SIG-M5 treated with dmso at 0.1 percent for 504 hours (cell line): ENCODE data around the gene ARHGEF7.

Experiments
- DNase-seq: peaks from one replicate; lab custom pipeline; 2025; ENCODE audit not compliant: unreplicated experiment; lab: John Stamatoyannopoulos, UW

The ARHGEF7 gene

DNA sequence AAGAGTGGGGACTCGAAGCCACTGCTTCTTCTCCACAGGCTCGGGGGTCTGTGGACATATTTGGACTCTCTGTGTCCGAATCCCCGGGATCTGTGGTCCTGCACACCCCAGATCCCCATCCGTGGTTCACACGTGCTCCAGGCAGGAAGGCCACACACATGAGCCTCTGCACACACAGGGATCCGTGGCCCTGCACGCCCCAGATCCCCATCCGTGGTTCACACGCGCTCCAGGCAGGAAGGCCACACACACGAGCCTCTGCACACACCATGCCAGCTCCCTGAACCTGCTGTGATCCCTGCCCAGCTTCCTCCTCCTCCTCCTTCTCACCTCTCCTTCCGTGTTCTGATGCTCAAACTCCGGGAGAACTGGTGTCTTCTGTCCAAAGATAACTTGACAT, 208.4 kb downstream of the ARHGEF7 start:
- DNase-seq, result no peak

DNA sequence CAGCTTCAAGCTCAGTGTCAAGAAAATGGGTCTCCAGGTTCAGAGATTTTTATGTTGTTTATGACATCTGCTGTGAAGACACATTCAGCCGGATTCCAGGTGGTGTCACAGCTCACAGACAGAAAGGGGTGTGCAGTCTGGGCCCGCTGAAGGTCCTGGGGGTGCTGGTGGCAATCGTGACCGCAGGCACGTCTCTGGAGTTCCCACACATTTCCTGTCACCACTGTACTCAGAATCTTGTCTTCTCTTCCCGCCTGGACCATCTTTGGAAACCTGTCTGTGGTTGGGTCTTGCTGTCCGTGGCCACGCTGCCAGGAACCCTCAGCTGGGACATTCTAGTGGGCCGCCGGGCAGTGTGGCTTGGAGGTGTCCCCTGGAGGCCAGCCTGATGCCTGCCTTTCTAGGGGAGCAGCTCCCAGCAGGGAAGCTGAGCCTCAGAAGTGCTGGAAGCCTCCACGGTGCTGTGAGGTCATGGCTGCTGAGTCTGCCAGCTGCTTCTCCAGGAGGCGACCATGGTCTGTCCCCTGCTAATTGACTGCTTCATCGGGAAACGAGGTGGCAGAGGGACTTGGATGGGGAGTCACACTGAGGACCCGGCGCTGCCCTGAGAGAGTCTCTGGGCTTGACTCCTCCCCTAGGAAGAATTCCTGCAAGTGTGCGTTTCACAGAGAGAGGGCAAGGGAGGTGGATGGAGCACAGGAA, 209.0 kb downstream of the ARHGEF7 start:
- no peak for DNase-seq

DNA sequence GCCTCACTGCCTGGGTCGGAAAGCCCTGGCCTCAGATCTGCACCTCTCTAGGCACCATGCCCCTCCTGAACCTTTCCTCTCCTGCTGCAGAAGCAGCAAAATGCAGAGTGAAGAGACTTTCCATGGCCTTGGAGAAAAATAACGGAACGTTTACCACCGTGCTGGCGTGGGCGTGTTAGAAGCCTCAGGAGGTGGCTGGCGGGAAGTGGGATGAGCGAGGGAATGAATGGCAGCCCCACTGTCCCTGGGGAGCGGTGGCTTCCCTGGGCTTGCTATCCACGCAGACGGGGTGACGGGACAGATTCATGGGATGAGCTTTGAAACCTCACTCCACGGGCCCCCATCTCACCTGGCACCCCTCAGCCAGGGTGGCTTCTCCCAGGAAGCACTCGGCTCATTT, 209.6 kb downstream of the ARHGEF7 start:
- DNase-seq, result no peak

DNA sequence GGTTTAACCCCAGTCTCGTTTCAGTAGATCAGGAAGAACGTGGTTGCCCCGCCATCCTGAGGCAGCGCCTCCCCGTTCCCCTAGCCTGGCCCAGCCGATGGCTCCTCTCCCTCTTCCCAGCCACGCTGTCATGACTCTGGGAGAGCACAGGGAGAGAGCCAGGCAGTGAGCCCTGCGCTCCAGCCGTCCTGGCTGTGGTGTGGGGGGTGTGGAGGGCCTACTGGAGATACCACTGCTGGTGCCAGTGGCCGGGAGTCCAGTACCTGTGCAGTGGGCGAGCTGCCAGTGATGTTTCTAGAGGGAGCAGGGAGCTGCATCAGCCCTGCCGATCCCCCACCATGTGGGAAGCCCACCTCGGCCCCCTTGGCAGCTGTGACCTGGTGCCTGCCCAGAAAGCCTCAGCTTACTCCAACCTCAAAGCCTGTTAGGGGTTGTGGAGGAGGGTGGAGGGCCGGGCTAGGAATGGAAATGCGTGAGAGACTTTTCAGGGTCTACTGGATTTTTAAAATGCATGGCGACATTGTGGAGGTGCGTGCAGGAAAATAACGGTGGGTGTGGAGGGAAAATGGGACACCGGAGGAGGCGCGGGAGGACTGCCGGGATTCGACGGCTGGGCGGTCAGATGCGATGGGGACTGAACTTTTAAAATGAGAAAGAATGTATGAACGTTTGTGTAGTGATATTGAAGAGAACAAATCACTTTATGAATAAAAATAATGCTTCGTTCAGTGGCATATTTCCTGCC, 210.2 kb downstream of the ARHGEF7 start:
- DNase-seq, result no peak

DNA sequence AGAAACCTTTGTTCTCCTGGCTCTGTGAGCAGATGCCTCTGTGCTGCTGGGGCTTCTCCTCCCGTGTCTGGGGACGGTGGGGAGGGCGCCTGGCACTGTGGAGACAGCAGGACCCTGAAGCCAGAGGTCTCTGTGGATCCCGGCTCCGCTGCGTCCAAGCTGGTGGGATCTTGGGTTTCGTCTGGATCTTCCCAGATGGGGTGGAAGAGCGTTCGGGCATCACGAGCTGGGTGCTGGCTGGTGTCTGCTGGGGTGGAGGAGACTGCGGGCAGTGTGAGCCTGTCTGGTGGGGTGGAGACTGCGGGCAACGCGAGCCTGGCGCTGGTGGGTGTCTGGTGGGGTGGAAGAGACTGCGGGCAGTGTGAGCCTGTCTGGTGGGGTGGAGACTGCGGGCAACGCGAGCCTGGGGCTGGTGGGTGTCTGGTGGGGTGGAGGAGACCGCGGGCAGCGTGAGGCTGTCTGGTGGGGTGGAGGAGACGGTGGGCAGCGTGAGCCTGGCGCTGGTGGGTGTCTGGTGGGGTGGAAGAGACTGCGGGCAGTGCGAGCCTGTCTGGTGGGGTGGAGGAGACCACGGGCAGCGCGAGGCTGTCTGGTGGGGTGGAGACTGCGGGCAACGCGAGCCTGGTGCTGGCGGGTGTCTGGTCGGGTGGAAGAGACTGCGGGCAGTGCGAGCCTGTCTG, 211.0 kb downstream of the ARHGEF7 start:
- DNase-seq, result no peak

DNA sequence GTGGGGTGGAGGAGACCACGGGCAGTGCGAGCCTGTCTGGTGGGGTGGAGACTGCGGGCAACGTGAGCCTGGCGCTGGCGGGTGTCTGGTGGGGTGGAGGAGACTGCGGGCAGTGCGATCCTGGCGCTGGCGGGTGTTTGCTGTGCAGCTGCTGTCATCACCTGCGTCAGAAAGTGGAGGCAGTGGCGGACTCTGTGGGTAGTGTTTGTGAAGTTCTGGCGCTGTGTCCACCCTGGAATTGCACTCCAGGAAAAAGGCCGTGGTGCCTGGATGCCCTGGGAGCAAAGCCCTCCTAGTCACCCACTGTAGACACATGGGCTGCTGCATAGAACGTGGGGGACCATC, 211.5 kb downstream of the ARHGEF7 start:
- no peak for DNase-seq

DNA sequence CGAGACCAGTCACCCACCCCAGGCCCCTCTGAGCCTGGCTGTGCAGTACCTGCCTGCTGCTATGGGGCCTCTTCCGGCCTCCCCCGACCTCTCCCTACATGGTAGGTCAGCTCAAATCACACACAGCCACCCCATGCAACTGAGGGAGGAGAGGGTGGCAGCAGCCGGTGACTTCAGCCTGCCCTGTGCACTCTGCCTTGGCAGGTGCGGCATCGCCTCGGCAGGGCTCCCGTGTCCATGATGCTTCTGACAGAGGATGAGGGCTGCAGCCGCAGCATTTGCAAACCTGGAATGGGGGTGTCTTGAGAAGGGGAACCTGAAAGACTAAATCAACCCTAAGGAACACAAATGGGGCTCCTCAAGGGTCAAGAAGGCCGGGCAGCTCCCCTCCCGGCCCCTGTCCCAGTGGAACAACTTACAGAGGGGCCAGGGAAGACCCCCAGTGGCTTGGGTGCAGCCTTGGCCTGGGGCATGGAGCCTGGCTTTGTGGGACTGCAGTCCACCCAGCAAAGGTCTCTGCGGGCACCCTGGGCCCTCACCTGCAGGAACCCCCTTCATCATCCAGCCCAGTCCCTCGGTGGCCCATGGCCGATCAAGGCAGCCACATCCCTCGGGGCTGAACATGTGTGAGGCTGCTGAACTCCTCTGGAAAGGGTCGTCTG, 212.0 kb downstream of the ARHGEF7 start:
- no peak for DNase-seq

DNA sequence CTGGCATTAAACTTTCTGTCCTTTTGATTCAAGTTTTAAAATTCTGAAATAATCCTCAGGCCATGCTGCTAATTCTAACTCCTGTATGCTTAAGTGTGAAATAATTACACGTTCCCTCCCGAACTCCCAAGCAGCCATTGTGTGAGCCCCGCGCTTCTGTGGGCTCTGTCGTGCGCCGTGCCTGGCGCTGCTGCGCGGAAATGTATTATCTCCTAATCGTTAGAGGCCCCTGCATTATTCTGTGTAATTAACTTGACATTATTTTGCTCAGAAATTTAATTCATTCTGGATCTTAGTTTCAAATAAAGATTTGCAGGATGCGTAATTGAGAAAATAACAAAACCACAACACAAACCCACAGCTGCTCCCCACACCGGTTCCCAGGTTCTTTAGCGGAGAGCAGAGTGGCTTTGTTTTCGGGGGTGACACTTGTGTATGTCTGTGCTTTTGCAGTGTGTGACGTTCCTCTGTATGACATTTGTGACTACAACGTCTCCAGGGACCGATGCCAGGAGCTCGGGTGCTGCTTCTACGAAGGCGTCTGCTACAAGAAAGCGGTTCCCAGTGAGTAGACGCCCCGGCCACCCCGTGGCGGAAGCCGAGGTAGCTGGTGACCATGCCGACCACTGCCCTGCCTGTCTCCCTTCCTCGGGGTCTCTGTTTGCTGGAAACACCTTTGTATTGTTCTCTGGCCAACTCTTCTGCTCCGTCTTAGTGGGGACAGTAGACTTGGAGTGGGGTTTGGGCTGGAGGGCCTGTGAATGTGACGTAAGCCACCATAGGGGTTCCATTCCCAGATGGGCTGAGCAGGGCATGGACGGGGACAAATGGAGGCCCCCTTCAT, 212.8 kb downstream of the ARHGEF7 start:
- no peak for DNase-seq

DNA sequence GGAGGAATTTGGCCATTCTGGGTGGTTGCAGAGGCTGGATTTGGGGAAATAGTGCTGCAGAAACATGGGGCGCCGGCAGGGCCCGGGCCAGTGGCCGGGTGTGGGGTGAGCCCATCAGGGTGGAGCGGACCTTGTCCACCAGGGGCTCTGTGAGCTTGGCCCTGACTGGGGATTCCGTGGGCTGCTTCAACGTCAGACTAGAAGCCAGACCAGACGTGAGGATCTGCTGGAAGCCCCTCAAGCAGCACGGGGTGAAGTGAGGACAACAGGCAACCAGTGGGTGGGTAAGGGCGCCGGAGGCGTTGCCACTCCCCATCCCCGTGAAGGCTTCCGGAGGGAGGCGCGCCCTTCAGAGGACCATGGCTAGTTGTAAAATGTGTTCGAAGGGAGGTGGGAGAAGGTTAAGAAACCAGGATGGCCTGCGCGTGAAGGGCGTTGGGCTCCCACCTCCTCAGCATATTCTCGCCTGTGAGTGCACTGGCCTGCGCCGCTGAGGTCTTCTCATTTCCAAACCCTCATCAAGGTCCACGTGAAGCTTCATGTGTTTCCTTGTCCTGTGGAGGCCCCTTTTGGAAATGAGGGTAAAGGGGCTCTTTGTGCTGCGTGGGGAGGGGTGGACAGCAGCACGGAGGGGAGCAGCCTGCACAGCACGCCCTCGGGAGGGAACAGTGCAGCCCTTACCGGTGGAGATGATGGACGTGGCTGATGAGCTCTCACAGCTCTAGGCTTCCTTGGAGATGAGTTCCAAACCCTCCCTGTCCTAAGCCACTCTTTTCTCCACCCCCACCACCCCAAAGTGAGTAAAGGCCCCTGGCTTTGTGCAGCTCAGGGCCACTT, 213.7 kb downstream of the ARHGEF7 start:
- DNase-seq, result no peak

DNA sequence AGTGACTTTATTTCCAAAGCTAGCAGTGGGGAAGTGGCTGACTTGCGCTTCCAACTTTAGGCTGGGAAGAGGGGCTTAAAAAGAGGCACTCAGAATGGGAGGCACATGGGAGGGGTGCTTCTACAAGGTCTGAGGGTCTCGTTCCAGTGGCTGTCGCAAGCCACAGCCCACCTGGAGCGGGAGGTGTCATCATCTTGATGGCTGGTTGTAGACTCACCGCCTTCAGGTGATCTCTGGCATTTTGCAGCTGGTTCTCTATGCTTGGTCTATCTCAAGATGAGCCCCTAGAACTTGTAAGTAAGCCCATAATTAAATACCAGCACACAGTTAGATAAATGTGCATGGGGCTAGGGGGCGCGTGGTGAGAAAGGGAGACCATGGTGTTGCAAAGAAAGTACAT, 214.5 kb downstream of the ARHGEF7 start:
- DNase-seq, result no peak

DNA sequence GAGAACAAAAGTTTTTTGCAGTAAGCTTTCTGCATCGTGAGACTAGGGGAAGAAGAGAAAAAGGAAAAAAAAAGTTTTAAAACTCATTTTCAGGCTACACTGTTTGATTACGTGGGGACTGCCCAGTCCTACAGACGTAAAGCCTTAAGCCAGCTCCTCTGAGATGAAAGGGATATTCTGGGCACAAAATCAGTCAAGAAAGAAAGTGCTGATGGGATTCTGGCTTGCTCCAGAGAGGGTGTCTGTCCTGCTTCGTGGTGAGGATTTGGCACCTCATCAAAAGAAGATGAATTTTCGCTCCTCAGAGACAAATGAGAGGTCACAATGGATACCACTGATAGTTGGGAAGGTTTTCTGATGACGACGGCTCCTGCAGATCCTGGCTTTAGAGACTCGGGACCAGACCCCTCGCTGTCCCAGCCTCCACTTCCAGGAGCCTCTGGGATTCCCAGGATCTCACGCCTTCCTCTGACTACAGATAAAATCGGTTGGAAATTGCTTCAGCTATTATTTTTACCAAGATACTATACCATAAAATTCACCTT, 215.0 kb downstream of the ARHGEF7 start:
- DNase-seq, result no peak

DNA sequence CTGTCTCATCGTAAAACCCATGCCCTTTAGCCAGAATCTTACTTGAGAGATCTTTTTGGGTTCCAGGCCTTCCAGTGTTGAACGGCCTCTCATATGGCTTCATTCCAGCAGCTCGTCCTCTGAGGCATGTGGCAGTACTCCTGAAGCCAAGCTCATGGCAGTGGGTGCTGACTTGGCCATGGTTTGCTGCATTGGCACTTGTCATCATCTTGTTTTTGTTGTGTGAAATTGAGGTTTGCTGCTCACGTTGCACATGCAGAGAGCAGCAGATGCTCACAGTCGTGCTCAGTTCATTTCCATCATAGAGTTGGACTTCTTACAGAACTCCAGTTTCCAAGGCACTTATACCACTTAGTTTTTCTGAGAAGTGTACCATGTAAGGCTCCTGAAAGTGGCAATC, 220.2 kb downstream of the ARHGEF7 start:
- no peak for DNase-seq

DNA sequence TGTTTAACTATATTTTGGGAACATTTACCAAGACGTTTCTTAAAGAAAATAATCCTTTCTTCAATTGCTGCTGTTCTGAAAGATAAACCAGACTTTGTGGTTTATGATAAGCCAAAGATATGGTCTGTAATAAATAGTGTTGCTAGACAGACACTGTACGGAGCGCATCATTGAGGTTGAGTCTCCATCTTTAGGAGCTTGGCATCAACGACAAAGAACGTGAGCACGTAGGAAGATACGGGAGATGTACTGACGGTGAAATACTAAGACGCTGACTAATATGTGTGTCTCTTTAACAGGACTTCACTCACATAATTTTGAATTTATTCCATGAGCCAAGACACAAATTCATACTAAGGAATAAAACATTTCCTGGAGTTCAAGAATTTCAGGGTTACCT, 221.6 kb downstream of the ARHGEF7 start:
- DNase-seq, result no peak

DNA sequence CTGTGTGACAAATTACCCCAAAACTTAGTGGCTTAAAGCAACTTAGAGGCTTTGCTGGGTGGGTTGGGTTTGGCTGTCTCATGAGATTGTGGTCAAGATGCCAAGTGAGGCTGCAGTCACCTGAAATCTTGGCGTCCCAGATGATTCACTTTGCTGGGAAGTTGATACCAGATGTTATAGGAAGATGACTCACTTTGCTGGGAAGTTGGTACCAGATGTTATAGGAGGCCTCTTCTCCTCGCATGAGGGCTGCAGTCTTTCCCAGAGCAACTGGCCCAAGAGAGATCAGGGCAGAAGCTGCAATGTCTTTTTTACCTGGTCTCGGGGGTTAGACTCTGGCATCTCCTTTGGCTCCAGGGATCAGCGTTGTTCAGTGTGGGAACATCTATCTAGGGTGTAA, 222.1 kb downstream of the ARHGEF7 start:
- DNase-seq, result no peak

DNA sequence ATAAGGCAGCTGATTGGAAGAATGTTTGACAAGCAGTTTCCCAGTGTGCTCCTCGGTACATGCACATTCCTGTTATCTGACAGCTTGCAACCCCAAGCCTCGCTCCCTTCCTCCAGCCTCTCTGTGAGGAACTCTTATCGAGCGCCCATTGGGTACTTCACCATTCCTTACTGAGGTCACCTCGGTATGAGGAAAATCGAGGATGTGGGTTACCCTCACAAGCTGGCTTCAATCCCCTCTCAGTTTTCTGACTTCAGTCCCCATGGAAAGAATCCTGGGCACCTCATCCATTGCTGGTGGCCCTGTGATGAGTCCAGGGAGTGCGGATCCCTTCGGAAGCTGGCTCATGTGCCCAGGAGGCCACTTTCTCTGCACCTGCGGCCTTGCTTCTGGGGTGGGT, 222.6 kb downstream of the ARHGEF7 start:
- no peak for DNase-seq

DNA sequence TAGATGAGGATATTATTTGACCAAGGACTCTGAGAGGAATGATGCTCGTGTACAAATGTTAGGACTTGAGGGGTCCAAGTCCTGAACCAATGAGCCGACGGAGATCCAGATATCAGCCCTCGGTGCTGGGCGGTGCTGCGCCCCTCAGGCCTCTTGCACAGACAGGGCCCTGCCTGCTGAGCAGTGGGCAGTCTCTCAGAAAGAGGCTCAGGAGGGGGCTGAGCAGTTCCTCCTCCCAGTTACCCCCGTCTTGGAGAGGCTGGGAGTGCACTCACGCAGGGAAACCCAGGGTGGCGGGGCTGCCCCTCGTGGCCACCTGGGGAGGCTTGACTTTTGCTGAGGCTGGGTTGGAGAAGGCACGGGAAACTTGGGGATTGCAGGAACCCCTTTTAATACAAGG, 223.7 kb downstream of the ARHGEF7 start:
- no peak for DNase-seq

DNA sequence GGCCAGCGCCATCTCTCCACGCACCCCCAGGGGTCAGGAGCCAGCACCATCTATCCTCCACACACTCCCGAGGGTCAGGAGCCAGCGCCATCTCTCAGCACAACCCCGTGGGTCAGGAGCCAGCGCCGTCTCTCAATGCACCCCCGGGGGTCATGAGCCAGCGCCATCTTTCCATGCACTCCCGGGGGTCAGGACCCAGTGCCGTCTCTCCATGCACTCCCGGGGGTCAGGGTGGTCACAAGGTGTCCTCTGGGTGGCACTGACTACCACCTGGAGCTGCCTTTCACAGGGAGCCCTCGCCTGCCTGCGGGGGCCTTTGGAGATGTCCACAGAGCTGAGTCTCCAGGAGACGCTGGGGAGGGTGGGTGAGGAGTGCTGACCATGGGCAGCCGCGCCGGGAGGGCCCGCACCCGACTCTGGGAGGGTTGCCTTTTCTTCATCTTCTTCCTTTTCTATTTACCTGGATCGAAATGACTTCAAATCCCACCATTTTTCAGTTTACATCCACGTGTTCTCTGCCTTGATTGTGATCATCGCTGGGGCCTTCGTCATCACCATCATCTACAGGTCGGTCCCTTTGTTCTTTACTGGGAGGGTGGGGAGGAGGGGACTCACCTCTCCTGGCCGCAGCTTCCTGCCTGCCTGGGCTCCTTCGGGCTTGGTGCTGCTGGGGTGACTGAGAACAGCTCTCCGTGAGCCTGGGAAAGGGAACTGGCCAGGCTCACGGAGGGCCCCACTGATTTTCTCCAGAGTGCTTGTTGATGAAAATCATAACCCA, 224.4 kb downstream of the ARHGEF7 start:
- no peak for DNase-seq

DNA sequence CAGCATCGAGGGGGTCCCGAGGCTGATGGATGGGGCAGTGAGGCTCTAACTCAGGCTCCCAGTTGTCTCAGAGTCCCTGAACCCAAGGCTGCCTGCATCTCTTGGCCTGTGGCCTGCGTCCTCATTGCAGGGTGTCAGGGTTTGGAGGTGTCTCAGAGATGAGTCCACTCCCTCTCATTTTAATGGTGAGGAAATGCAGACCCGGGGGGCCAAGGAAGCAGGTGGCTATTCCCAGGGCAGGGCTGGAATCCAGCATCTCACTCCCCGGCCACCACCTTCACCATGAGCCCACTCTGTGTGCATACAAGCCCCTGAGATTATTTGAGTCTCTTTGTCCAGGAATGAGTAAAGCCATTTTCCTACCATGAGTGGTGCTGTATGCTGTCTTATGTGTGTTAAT, 226.8 kb downstream of the ARHGEF7 start:
- DNase-seq, result no peak

DNA sequence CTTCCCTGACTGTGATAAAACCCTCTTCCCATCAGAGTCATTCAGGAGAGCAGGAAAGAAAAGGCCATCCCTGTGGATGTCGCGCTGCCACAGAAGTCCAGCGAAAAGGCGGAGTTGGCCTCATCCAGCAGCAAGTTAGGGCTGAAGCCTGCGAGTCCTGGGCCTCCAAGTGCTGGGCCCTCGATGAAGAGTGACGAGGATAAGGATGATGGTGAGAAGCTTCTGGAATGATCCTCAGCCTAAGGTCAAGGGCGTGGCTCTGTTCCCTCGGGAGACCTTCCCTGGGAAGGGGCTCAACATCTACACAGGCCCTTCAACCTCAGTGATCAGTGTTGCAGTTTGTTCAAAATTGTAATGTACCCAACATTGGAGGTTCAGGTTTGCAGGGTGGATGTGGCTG, 227.6 kb downstream of the ARHGEF7 start:
- no peak for DNase-seq
